GM12878 (cell line): ENCODE results near the gene TUBA1B. TPM values are rescaled to one million over a fixed set of nuclear protein-coding genes. Genes with fewer than 3 reads are reported as not detected.

ENCODE experiments used
- ATAC-seq: fragments of 200-7000 bp; cut with Tn5 transposase; 3 replicates; pipeline ENCODE4 v1.9.1; 2020; ENCODE audit warnings: mild to moderate bottlenecking, moderate library complexity
- Bru-seq: library from RNA; stranded (reverse); fragments of 400-500 nt; gene quantifications from one replicate; lab custom pipeline; 2021; lab: Mats Ljungman, UMichigan
- BruChase-seq, 2 experiments: library from RNA; stranded (reverse); fragments of 400-500 nt; gene quantifications; one replicate each; lab custom pipeline; 2021; lab: Mats Ljungman, UMichigan
- BruUV-seq: library from RNA; stranded (reverse); fragments of 400-500 nt; replicated peaks from 2 replicates; lab custom pipeline; 2021; lab: Mats Ljungman, UMichigan
- CTCF ChIA-PET: fragments of 300-600 bp; sonication (Branson Sonifier 250); formaldehyde crosslinking; extraction: SDS; loops from one replicate; lab custom pipeline; 2021; ENCODE audit warnings: inconsistent platforms; lab: Yijun Ruan, JAX
- POLR2A ChIA-PET: fragments of 350-600 bp; formaldehyde crosslinking; extraction: SDS; loops from one replicate; lab custom pipeline; 2021; ENCODE audit warnings: inconsistent platforms; lab: Charles Lee
- RAD21 ChIA-PET: fragments of 300-600 bp; sonication (Branson Sonifier 250); formaldehyde crosslinking; loops from one replicate; lab custom pipeline; 2023; ENCODE audit warnings: antibody characterized with exemption; ENCODE audit not compliant: unreplicated experiment; lab: Charles Lee
- SMC1A ChIA-PET: fragments of 300-600 bp; sonication (Branson Sonifier 250); formaldehyde crosslinking; loops from one replicate; lab custom pipeline; 2023; ENCODE audit not compliant: unreplicated experiment, uncharacterized antibody; lab: Charles Lee
- DNase-seq: peaks from one replicate; pipeline ENCODE4 v3.0.0-alpha.2; 2011; ENCODE audit warnings: low read depth, low spot score
- FAIRE-seq: peaks from 3 replicates; lab custom pipeline; 2011; peaks lifted over from hg19 to GRCh38; lab: Jason Lieb, UNC
- H2AFZ ChIP-seq: 2 replicates; pipeline ENCODE4 v1.6.0; 2011; ENCODE audit warnings: low read depth, low read length, control low read depth; ENCODE audit not compliant: control insufficient read depth
- H3K27ac ChIP-seq: 2 replicates; pipeline ENCODE4 v1.5.1; 2011; ENCODE audit warnings: control low read depth; ENCODE audit not compliant: control insufficient read depth, insufficient read depth
- H3K27me3 ChIP-seq, 2 experiments: replicated peaks in 1 of 2; 2 replicates each; pipeline versions ENCODE4 v1.6.0 to v1.6.1; 2011; ENCODE audit warnings: low read length in 1 of 2; ENCODE audit not compliant: control insufficient read depth in 2 of 2, insufficient read depth in 2 of 2
- H3K36me3 ChIP-seq, 2 experiments: 2 replicates each; pipeline ENCODE4 v1.5.1; 2011; ENCODE audit warnings: low read length in 1 of 2; ENCODE audit not compliant: control insufficient read depth in 2 of 2, insufficient read depth in 2 of 2
- H3K4me1 ChIP-seq: 2 replicates; pipeline ENCODE4 v1.6.1; 2011; ENCODE audit warnings: mild to moderate bottlenecking, low read length, moderate library complexity, mixed read lengths; ENCODE audit not compliant: control insufficient read depth, insufficient read depth
- H3K4me2 ChIP-seq: 2 replicates; pipeline ENCODE4 v1.6.0; 2011; ENCODE audit warnings: control low read depth; ENCODE audit not compliant: control insufficient read depth, insufficient read depth
- H3K4me3 ChIP-seq: fragments of 200-600 bp; sonication (generic); 2 replicates; pipeline ENCODE4 v1.5.1; 2016
- H3K79me2 ChIP-seq: 2 replicates; pipeline ENCODE4 v1.6.0; 2011; ENCODE audit warnings: low read length; ENCODE audit not compliant: control insufficient read depth, insufficient read depth
- H3K9ac ChIP-seq: 2 replicates; pipeline ENCODE4 v1.8.0; 2011; ENCODE audit warnings: low read length, control low read depth, mixed read lengths; ENCODE audit not compliant: control insufficient read depth, insufficient read depth
- H3K9me3 ChIP-seq: replicated peaks from 3 replicates; pipeline ENCODE4 v1.5.1; 2011; ENCODE audit warnings: mild to moderate bottlenecking, low read length; ENCODE audit not compliant: control insufficient read depth, insufficient read depth
- H4K20me1 ChIP-seq: 2 replicates; pipeline ENCODE4 v1.6.0; 2011; ENCODE audit not compliant: control insufficient read depth, insufficient read depth
- ATF7 ChIP-seq: fragments of 450-650 bp; IDR thresholded peaks from 2 replicates; pipeline ENCODE4 v1.6.1; 2016; ENCODE audit warnings: low read depth, mild to moderate bottlenecking
- HDAC6 ChIP-seq: fragments of 200-600 bp; sonication (generic); IDR thresholded peaks from one replicate; pipeline ENCODE4 v1.8.0; 2017; ENCODE audit warnings: antibody characterized with exemption; ENCODE audit not compliant: unreplicated experiment
- LARP7 ChIP-seq: fragments of 450-650 bp; IDR thresholded peaks from 2 replicates; pipeline ENCODE4 v1.6.1; 2017; ENCODE audit warnings: mild to moderate bottlenecking
- POU2F2 ChIP-seq: IDR thresholded peaks from 3 replicates; pipeline ENCODE4 v1.6.1; 2011; ENCODE audit warnings: low read depth, mild to moderate bottlenecking, low read length, borderline replicate concordance
- RUNX3 ChIP-seq: IDR thresholded peaks from 2 replicates; pipeline ENCODE4 v1.6.1; 2012; ENCODE audit warnings: low read length, inconsistent platforms
- SIN3A ChIP-seq: IDR thresholded peaks from 2 replicates; pipeline ENCODE4 v1.6.1; 2012; ENCODE audit warnings: low read depth, low read length, improper control_type of control experiment
- SRF ChIP-seq, 2 experiments: IDR thresholded peaks; 2 replicates each; pipeline ENCODE4 v1.6.1; 2011; ENCODE audit warnings: low read depth in 2 of 2, low read length in 2 of 2, mild to moderate bottlenecking in 1 of 2, moderate library complexity in 1 of 2
- TARDBP ChIP-seq: IDR thresholded peaks from 2 replicates; pipeline ENCODE4 v1.6.1; 2016; ENCODE audit warnings: borderline replicate concordance
- WGBS: methylation state at CpG from one replicate; pipeline ENCODE4 v1.1.6; 2016; ENCODE audit warnings: low lambda C conversion rate; ENCODE audit not compliant: insufficient replicate concordance, insufficient coverage; ENCODE audit errors: missing lambda C conversion rate; 5-methylcytosine and 5-hydroxymethylcytosine counted together
- in situ Hi-C: fragments of 300-500 bp; cut with MboI; formaldehyde crosslinking; loops from 9 replicates; pipeline ENCODE4 v1.14.3; 2018; ENCODE audit warnings: mixed read lengths
- intact Hi-C: fragments of 100-400 bp; cut with micrococcal nuclease; formaldehyde crosslinking; loops from one replicate; pipeline ENCODE4 v1.14.2; 2022; ENCODE audit not compliant: unreplicated experiment
- long read RNA-seq, 2 experiments: library from polyadenylated mRNA; unstranded; transcript quantifications; one replicate each; pipeline ENCODE4 v2.0.0, GENCODE V29; 2019 to 2020
- polyA minus RNA-seq, 3 experiments: library from RNA; depleted of rRNA, polyadenylated mRNA; stranded (reverse); fragments of >200 nt; gene quantifications; 2 replicates each; pipeline ENCODE4 v1.2.3, GENCODE V29; 2011
- polyA plus RNA-seq, 11 experiments: library from polyadenylated mRNA; depleted of rRNA in 4 of 11; unstranded in 6 of 11; stranded (reverse) in 5 of 11; fragments of >200 nt; fragmentation: Nextera tagmentation in 4 of 11; fragmentation: Illumina TruSeq in 1 of 11; extraction: Ambion mirVana in 4 of 11; extraction: Trizol in 1 of 11; gene quantifications; 1 replicate in 1 of 11; 2 replicates in 10 of 11; pipeline versions ENCODE4 v1.2.1 to v1.2.3, GENCODE V29; 2011 to 2016; ENCODE audit warnings: inconsistent platforms in 2 of 11, missing spikeins in 2 of 11, low read depth in 1 of 11
- total RNA-seq, 4 experiments: library from RNA; depleted of rRNA in 3 of 4; stranded (reverse); fragments of >200 nt in 3 of 4; fragmentation: Illumina TruSeq in 1 of 4; extraction: Trizol in 1 of 4; gene quantifications; 2 replicates each; pipeline versions ENCODE4 v1.2.1 to v1.2.3, GENCODE V29; 2013 to 2021
- TF ChIP-seq, protein P1 (sequence below): fragments of 450-650 bp; IDR thresholded peaks from 2 replicates; pipeline ENCODE4 v1.6.1; 2016; ENCODE audit warnings: mild to moderate bottlenecking, moderate library complexity, borderline replicate concordance
- TF ChIP-seq, protein P2 (sequence below): fragments of 450-650 bp; IDR thresholded peaks from 2 replicates; pipeline ENCODE4 v1.6.1; 2016; ENCODE audit warnings: mild to moderate bottlenecking

The TUBA1B gene
- total RNA-seq (2013; cell fraction: nucleolus; rRNA removed), result 249 and 258 TPM in 2 replicates
- total RNA-seq (2014; rRNA removed), result 3,981 and 4,275 TPM in 2 replicates
- total RNA-seq (2014; rRNA removed; fragmentation: Illumina TruSeq; extraction: Trizol), result 2,309 and 2,328 TPM in 2 replicates
- 2,549 and 2,597 TPM in 2 replicates for total RNA-seq (2021)
- polyA plus RNA-seq (2011; ENCODE audit: low read depth), result 1,047 TPM
- polyA plus RNA-seq (2011; rRNA removed), result 2,835 and 4,712 TPM in 2 replicates
- 6,091 and 6,711 TPM in 2 replicates for polyA plus RNA-seq (2011; cell fraction: cytosol; rRNA removed)
- polyA plus RNA-seq (2011; cell fraction: nucleus; rRNA removed), result 1,620 and 2,226 TPM in 2 replicates
- 928 and 1,221 TPM in 2 replicates for polyA plus RNA-seq (2012)
- polyA plus RNA-seq (2014; fragmentation: Illumina TruSeq; extraction: Trizol), result 4,423 and 4,647 TPM in 2 replicates
- polyA plus RNA-seq (2014; fragmentation: Nextera tagmentation; extraction: Ambion mirVana), result 1,000 to 10,000 TPM; 2,848 to 3,323 TPM
- 3,699 TPM in 2 replicates for polyA plus RNA-seq (2014; rRNA removed)
- polyA plus RNA-seq (2016; fragmentation: Nextera tagmentation; extraction: Ambion mirVana), result 1,000 to 10,000 TPM; 3,405 to 3,731 TPM
- 3,538 and 4,663 TPM in 2 replicates for polyA minus RNA-seq (2011; rRNA and poly(A)+ RNA removed)
- polyA minus RNA-seq (2011; cell fraction: cytosol; rRNA and poly(A)+ RNA removed), result 798 and 980 TPM in 2 replicates
- 484 and 841 TPM in 2 replicates for polyA minus RNA-seq (2011; cell fraction: nucleus; rRNA and poly(A)+ RNA removed)
- percentile 99 among the genes with signal in this experiment for Bru-seq, nascent RNA
- BruChase-seq, experiment 1, labeled RNA remaining after a 6-hour chase, result percentile 100 among the genes with signal in this experiment
- percentile 100 among the genes with signal in this experiment for BruChase-seq, experiment 2, labeled RNA remaining after a 2-hour chase
- long read RNA-seq, experiment 1, transcript TUBA1B-201 (3 exons, 3,198 nt), result minor isoform, 74 of 5,167 reads
- long read RNA-seq, experiment 1, transcript TUBA1B-202 (4 exons, 1,627 nt), result major isoform, 5,005 of 5,167 reads
- long read RNA-seq, experiment 1, partial matches to known transcripts, result 13 of 5,167 reads
- long read RNA-seq, experiment 1, other reads (novel, unspliced or antisense), result 75 of 5,167 reads
- long read RNA-seq, experiment 2, transcript TUBA1B-202 (4 exons, 1,627 nt), result major isoform, 19,440 of 20,070 reads
- long read RNA-seq, experiment 2, transcript TUBA1B-201 (3 exons, 3,198 nt), result minor isoform, 167 of 20,070 reads
- long read RNA-seq, experiment 2, partial matches to known transcripts, result 54 of 20,070 reads
- long read RNA-seq, experiment 2, other reads (novel, unspliced or antisense), result 405 of 20,070 reads

DNA sequence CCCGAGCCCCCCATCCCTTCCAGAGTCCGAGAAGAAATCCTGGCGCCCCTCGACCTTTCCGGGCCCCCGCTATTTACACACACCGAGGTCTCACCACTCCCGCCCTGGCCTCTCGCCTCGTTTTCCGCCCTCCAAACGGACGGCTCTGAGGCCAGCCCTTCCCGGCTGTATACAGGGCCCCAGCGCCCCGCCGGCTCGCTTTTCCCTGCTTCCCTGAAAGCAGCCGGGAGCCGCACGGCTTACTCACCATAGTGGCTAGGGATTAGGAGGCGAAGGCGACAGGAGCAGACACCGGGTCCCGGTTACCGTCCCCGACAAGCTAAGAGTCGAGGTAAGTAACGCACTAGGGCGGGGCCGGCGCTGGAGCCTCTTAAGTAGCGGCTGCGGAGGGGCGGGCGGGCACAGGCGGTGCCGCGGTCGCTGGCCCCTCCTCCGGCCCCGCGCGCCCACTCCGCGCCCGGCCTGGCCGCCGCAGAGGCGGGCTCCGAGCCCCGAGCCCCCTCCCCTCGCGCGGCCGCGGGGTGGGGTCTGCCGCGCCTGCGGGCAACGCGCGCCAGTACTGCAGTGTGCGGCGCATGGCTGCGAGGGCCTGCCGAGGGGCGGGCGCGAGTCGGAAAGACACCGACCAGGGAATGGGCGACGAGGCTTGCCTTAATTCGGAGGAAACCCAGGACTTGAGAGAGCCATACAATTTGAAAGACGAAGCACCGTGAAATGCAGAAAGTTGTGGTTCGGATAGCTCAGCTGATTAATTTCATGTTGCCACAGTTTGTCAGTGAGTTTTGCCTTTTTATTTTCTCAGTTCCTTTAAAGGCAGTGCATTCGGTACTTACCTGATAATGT, at the start of gene TUBA1B:
TSS of gene TUBA1B (minus strand) at position 345 of the 843 bp plus-strand sequence. CDS start at position 250, 95 bp downstream.
- ATAC-seq (peak; percentile 86), DNase-seq (peak; percentile 48), FAIRE-seq (no peak)
- Histone ChIP-seq H2AFZ (peak within 1 kb of the TSS; percentile 78), H3K4me3 (peak within 1 kb of the TSS; percentile 100), H4K20me1 (no peaks in the 10 kb centered on the region; the same call in 1 of the 2 replicates), H3K9me3 (no peaks in the 10 kb centered on the region), H3K79me2 (peaks cover 49% of the 10 kb centered on the region), H3K9ac (peak within 1 kb of the TSS; percentile 98), H3K27me3 (no peaks in the 10 kb centered on the region), H3K36me3 (peaks cover 4 to 24% of the 10 kb centered on the region in 2 experiments), H3K4me2 (peak within 1 kb of the TSS; percentile 92), H3K27ac (peak within 1 kb of the TSS; percentile 98), H3K4me1 (peaks cover 13% of the 10 kb centered on the region)
- ChIA-PET SMC1A (interaction anchor here (0.7 to 4.1 kb wide), 16 partner anchors 9 to 136 kb away, joined by 3 to 15 read pairs (median 4); partner anchors contain the start of genes LMBR1L and RHEBL1), CTCF (interaction anchor here (0.6 to 4.9 kb wide), 27 partner anchors 9 to 143 kb away, joined by 3 to 48 read pairs (median 6); partner anchors contain the start of genes DHH, LMBR1L, RHEBL1 and TUBA1A), POLR2A (interaction anchor here (0.5 to 4.7 kb wide), 37 partner anchors 8 to 573 kb away, joined by 3 to 48 read pairs (median 5); partner anchors contain the start of genes DHH, KMT2D, LMBR1L and RHEBL1), RAD21 (interaction anchor here (0.7 to 4.0 kb wide), 16 partner anchors 10 to 236 kb away, joined by 3 to 28 read pairs (median 6); partner anchors contain the start of genes DDN, LMBR1L, RHEBL1 and SPATS2)
- no TSS peak for BruUV-seq
- in situ Hi-C loops (no loop called here), intact Hi-C loops (loop anchor here (2.0 kb wide), 2 partner anchors 58 to 104 kb away; partner anchors contain the start of gene TUBA1A)
- WGBS, result under 1% methylated on average over 72 of the region's 79 CpGs
- TF ChIP-seq POU2F2, result peak; percentile 96; the same call in 2 of the 3 replicates
- 0 out of 4 replicates have a peak, but pooled peaks of 1 of the 2 experiments have one; percentile 8 for TF ChIP-seq SRF (IDR thresholded peaks at IDR 0.05; ENCODE audit: low read depth in 2 of 2, low read length in 2 of 2)
- no peak; the same call in 1 of the 2 replicates for TF ChIP-seq ATF7
- TF ChIP-seq TARDBP, result peak; percentile 82; the same call in 1 of the 2 replicates
- TF ChIP-seq RUNX3, result peak; percentile 42
- TF ChIP-seq SIN3A, result 0 out of 2 replicates have a peak, but pooled peaks have one; percentile 24
- TF ChIP-seq, protein P1, sequence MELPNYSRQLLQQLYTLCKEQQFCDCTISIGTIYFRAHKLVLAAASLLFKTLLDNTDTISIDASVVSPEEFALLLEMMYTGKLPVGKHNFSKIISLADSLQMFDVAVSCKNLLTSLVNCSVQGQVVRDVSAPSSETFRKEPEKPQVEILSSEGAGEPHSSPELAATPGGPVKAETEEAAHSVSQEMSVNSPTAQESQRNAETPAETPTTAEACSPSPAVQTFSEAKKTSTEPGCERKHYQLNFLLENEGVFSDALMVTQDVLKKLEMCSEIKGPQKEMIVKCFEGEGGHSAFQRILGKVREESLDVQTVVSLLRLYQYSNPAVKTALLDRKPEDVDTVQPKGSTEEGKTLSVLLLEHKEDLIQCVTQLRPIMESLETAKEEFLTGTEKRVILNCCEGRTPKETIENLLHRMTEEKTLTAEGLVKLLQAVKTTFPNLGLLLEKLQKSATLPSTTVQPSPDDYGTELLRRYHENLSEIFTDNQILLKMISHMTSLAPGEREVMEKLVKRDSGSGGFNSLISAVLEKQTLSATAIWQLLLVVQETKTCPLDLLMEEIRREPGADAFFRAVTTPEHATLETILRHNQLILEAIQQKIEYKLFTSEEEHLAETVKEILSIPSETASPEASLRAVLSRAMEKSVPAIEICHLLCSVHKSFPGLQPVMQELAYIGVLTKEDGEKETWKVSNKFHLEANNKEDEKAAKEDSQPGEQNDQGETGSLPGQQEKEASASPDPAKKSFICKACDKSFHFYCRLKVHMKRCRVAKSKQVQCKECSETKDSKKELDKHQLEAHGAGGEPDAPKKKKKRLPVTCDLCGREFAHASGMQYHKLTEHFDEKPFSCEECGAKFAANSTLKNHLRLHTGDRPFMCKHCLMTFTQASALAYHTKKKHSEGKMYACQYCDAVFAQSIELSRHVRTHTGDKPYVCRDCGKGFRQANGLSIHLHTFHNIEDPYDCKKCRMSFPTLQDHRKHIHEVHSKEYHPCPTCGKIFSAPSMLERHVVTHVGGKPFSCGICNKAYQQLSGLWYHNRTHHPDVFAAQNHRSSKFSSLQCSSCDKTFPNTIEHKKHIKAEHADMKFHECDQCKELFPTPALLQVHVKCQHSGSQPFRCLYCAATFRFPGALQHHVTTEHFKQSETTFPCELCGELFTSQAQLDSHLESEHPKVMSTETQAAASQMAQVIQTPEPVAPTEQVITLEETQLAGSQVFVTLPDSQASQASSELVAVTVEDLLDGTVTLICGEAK, result no peak
- TF ChIP-seq, protein P2, sequence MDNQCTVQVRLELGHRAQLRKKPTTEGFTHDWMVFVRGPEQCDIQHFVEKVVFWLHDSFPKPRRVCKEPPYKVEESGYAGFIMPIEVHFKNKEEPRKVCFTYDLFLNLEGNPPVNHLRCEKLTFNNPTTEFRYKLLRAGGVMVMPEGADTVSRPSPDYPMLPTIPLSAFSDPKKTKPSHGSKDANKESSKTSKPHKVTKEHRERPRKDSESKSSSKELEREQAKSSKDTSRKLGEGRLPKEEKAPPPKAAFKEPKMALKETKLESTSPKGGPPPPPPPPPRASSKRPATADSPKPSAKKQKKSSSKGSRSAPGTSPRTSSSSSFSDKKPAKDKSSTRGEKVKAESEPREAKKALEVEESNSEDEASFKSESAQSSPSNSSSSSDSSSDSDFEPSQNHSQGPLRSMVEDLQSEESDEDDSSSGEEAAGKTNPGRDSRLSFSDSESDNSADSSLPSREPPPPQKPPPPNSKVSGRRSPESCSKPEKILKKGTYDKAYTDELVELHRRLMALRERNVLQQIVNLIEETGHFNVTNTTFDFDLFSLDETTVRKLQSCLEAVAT, result peak; percentile 91
- TF ChIP-seq LARP7, result peak; percentile 54
- peak; percentile 92 for TF ChIP-seq HDAC6
